ENCODE results near the gene PTPRU. TPM values are rescaled to one million over a fixed set of nuclear protein-coding genes. Genes with fewer than 3 reads are reported as not detected.

PTPRU gene
- total RNA-seq, 2 experiments from 2014 or later = 0.56 to 0.74 TPM

GRCh38 chr1:29357452-29357851 lies 121.1 kb downstream of the PTPRU start:
- ChIA-PET CTCF (no interaction called here), POLR2A (no interaction called here)
- Mint-ChIP-seq H3K27me3 (peaks cover 14% of the 10 kb centered on the region), H3K4me3 (no peak overlapping the region), H3K36me3 (ENCODE audit: low read depth) (no peaks in the 10 kb centered on the region), H3K9me3 (no peaks in the 10 kb centered on the region), H3K4me1 (ENCODE audit: low read depth) (peaks cover 5% of the 10 kb centered on the region), H3K27ac (no peak overlapping the region)
- intact Hi-C loops (cut with micrococcal nuclease) = no loop called here
- DNase-seq (no peak), ATAC-seq (no peak)
- no peak for TF ChIP-seq CTCF (IDR thresholded peaks at IDR 0.05)

- no peak for ATAC-seq
- H3K27ac Mint-ChIP-seq = no peak overlapping the region
- H3K9me3 Mint-ChIP-seq = no peaks in the 10 kb centered on the region
- no peak overlapping the region for H3K4me3 Mint-ChIP-seq
- TF ChIP-seq CTCF (IDR thresholded peaks at IDR 0.05) = no peak
- POLR2A ChIA-PET = no interaction called here
- H3K4me1 Mint-ChIP-seq (ENCODE audit: low read depth) = peaks cover 5% of the 10 kb centered on the region
- no peak for DNase-seq
- H3K36me3 Mint-ChIP-seq (ENCODE audit: low read depth) = no peaks in the 10 kb centered on the region
- H3K27me3 Mint-ChIP-seq = peaks cover 13% of the 10 kb centered on the region
- intact Hi-C loops (cut with micrococcal nuclease) = no loop called here
- CTCF ChIA-PET = no interaction called here
Measured at GRCh38 chr1:29358183-29358582, 121.9 kb downstream of the PTPRU start.

- H3K27me3 Mint-ChIP-seq = peaks cover 12% of the 10 kb centered on the region
- no peak for ATAC-seq
Measured at GRCh38 chr1:29360768-29361167, 124.4 kb downstream of the PTPRU start.

GRCh38 chr1:29361686-29362085 lies 125.4 kb downstream of the PTPRU start:
- no peak overlapping the region for H3K4me3 Mint-ChIP-seq

More at GRCh38 chr1:29360768-29361167, 124.4 kb downstream of the PTPRU start:
- DNase-seq = no peak
- no peak for TF ChIP-seq CTCF (IDR thresholded peaks at IDR 0.05)
- Mint-ChIP-seq H3K36me3 (ENCODE audit: low read depth) (no peaks in the 10 kb centered on the region), H3K4me3 (no peak overlapping the region), H3K9me3 (no peaks in the 10 kb centered on the region), H3K27ac (no peak overlapping the region), H3K4me1 (ENCODE audit: low read depth) (no peaks in the 10 kb centered on the region)
- intact Hi-C loops (cut with micrococcal nuclease) = no loop called here
- POLR2A ChIA-PET = no interaction called here
- CTCF ChIA-PET = no interaction called here

GRCh38 chr1:29362116-29362515 lies 125.8 kb downstream of the PTPRU start:
- TF ChIP-seq CTCF (IDR thresholded peaks at IDR 0.05) = no peak
- H3K4me3 Mint-ChIP-seq = no peak overlapping the region
- H3K27me3 Mint-ChIP-seq = peaks cover 12% of the 10 kb centered on the region
- ChIA-PET CTCF (no interaction called here), POLR2A (no interaction called here)
- DNase-seq (no peak), ATAC-seq (no peak)
- H3K27ac Mint-ChIP-seq = no peak overlapping the region
- no peaks in the 10 kb centered on the region for H3K9me3 Mint-ChIP-seq
- intact Hi-C loops (cut with micrococcal nuclease) = no loop called here
- no peaks in the 10 kb centered on the region for H3K4me1 Mint-ChIP-seq (ENCODE audit: low read depth)
- H3K36me3 Mint-ChIP-seq (ENCODE audit: low read depth) = no peaks in the 10 kb centered on the region

More at GRCh38 chr1:29361686-29362085, 125.4 kb downstream of the PTPRU start:
- Mint-ChIP-seq H3K4me1 (ENCODE audit: low read depth) (no peaks in the 10 kb centered on the region), H3K27me3 (peaks cover 12% of the 10 kb centered on the region), H3K36me3 (ENCODE audit: low read depth) (no peaks in the 10 kb centered on the region), H3K27ac (no peak overlapping the region), H3K9me3 (no peaks in the 10 kb centered on the region)
- POLR2A ChIA-PET = no interaction called here
- CTCF ChIA-PET = interaction anchor here (0.7 kb wide), 1 partner anchor 11 kb away, joined by 4 read pairs; no protein-coding TSS in a partner anchor
- DNase-seq (no peak), ATAC-seq (no peak)
- TF ChIP-seq CTCF (IDR thresholded peaks at IDR 0.05) = no peak
- intact Hi-C loops (cut with micrococcal nuclease) = no loop called here

Data from activated CD8-positive, alpha-beta T cell treated with anti-CD3 and anti-CD28 coated beads for 36 hours (primary cell).